Glomerular visceral epithelial cell (primary cell): ENCODE results near the gene SULT2B1.

Experiments
- DNase-seq: peaks from one replicate; pipeline ENCODE4 v3.0.0-alpha.2; 2016; ENCODE audit errors: extremely low spot score

SULT2B1 gene

DNA sequence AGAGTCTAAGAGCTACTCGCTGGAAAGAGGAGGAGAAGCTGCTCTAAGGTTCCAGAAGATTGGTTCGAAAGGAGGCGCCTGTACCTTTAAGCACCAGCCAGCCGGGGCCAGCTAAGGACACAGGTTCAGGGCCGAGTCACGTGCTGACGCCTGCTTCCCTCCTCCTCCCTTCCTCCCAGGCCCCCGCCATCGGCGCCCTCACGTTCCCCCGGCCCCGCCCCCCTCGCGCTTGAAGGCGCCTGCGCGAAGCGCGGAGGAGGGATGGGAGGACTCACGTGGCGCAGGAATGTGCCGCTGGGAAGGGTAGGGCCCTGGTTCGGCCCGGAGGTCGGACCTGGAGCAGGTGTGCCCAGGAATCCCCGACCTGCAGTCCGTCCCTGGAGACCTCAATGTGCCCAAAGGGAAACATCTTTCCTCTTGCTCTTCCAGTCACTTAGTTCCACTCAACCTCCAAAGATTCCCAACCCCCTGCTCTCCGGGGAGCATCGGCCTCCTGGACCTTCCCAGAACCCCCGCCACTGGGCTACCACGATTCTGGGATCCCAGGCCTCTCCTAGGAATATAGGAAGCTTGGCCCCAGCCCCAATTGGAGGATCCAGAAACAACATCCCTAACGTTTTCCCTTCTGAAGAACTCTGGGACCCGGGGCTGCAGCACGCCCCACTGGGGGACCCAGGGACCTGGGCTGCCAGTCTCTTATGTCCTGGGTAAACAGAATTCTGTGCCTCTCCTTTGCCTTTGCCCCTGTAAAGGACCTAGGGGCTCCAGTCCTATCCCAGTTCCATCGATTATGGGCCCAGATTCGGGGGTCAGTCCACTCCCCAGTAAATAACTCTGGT is 82.7 kb downstream of the SULT2B1 start:
- DNase-seq = peak; percentile 94

DNA sequence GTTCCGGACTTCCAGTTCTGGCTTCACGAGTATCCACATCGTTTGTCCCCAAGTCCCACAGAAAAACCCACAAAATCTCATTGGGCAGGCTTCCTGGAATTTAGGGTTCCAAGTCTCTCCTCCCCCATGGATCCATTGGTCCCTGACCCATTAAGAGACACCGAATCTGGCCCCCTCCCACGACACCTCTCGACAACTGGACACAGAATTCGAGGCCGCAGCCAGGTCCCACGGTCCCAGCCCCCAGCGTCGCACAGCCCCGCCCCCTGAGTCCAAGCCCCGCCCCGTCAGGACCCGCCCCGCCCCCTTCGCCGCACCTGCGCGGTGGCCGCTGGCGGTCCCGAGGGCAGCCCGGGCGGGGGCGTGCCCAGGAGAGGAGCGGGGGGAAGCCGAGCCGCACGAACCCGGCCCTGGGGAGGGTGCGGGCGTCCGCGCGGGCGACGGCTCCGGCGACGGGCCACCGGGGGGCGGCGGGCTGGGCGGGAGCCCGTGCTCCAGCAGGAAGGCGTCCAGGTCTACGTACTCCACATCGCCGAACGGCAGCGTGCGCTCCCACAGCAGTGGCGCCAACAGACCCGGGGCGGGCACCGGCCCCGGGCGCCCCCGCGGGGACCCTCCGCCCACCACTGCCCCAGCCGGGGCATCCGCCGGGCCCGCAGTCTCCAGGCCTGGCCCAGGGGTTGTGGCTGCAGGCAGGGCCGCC is 83.4 kb downstream of the SULT2B1 start:
- peak; percentile 67 for DNase-seq

- DNase-seq = no peak
These were observed 84.2 kb downstream of the SULT2B1 start for GRCh38 chr19:48635966-48636858.

- no peak for DNase-seq
These were observed 85.0 kb downstream of the SULT2B1 start, which contains the start of gene DBP for GRCh38 chr19:48636859-48637448. Gene DBP (minus strand): TSS chr19:48637379. CDS start chr19:48636994, 385 bp downstream.

DNA sequence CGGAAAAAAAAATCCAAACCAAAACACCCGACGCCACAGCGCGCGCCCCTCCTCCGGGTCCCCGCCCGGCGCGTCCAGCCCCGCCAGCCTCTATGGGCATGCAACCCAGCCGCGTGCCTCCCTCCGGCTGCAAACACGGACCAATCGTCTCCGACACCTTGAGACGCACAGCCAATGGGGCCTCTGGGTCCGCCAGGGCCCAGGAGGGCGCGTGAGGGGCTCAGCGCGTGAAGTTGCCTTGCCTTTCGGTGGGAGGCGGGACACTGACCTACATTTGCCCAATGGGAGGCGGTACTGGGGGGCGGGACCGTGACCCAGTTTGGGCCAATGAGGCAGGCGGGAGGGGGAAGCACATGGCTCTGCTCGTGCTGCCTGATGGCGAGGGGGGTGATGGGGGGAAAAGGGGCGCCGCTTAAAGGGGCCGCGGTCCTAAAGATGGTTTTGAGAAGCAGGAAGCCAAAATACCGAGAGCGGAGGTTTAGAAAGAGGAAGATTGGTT is 85.5 kb downstream of the SULT2B1 start:
- peak; percentile 99 for DNase-seq

- peak; percentile 93 for DNase-seq
These were observed 86.2 kb downstream of the SULT2B1 start for GRCh38 chr19:48637948-48638830.

- DNase-seq = no peak
These were observed 86.9 kb downstream of the SULT2B1 start for GRCh38 chr19:48638831-48639381.

GRCh38 chr19:48639483-48640375 is 87.8 kb downstream of the SULT2B1 start:
- no peak for DNase-seq

- no peak for DNase-seq
These were observed 89.9 kb downstream of the SULT2B1 start for GRCh38 chr19:48641850-48642249.

GRCh38 chr19:48642862-48643261 is 90.9 kb downstream of the SULT2B1 start:
- DNase-seq = no peak

GRCh38 chr19:48644355-48644754 is 92.4 kb downstream of the SULT2B1 start:
- DNase-seq = no peak

- peak; percentile 63 for DNase-seq
These were observed 93.1 kb downstream of the SULT2B1 start for GRCh38 chr19:48644839-48645619.

DNA sequence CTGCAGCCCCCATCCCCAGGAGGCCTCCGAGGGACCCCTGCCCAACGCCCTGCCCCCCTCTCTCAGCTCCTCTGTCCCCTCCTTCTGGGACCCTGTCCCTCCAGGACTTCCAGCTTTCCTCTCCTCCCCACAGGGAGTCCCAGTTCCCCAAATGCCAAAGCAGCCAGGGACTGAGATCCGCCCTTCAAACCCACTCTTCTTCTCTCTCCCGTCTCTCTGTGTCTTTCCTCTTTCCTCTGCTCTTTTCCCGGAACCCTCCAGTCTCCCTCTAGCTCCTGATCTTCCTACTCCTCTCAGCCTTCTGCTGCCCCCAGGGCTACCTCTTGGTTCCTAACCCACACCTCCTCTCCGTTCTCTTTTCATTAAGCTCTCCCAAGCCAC is 93.6 kb downstream of the SULT2B1 start:
- DNase-seq = no peak

- DNase-seq = peak; percentile 88
These were observed 94.2 kb downstream of the SULT2B1 start, which contains the start of gene CA11 for GRCh38 chr19:48646001-48646721. Gene CA11 (minus strand): TSS chr19:48646187. CDS start chr19:48645632, 555 bp downstream.

DNA sequence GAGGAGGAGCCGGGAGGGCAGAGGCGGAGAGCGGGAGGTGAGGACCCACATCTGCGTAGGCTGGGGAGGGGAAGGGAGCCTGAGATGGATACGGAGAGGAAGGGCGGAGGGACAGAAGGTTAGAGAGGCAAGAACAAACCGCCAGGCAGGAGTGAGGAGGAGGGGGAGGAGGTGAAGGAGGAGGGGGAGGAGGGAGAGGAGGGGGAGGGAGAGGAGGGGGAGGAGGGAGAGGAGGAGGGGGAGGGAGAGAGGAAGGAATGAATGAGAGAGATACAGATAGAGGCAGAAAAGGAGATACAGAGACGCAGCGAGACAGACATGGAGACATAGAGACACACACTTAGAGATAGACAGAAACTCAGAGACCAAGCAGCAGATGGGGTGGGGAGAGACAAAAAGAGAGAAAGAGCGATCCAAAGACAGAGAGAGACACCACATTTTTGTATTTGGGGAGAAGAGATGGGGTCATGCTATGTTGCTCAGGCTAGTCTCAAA is 94.8 kb downstream of the SULT2B1 start:
- DNase-seq = no peak

GRCh38 chr19:48648134-48648533 is 96.2 kb downstream of the SULT2B1 start:
- no peak for DNase-seq
